ENCODE measurements around the gene DIPK1C.

The DIPK1C gene

GRCh38 chr18:74444104-74444503, 13.0 kb downstream of the DIPK1C start:
- Histone ChIP-seq H3K4ac (ENCODE audit: low read depth, low read length) (no peak overlapping the region), H3K23ac (ENCODE audit: low read length) (no peak overlapping the region), H3K27me3 (ENCODE audit: insufficient read depth, low read length) (no peaks in the 10 kb centered on the region), H2BK120ac (ENCODE audit: insufficient read depth, low read length, poor library complexity) (no peak overlapping the region), H3K4me3 (ENCODE audit: low read depth, low read length) (no peak overlapping the region), H3K79me2 (ENCODE audit: control insufficient read depth, insufficient read depth, low read length, poor library complexity) (no peaks in the 10 kb centered on the region), H2BK12ac (ENCODE audit: low read length) (no peak overlapping the region), H3K9me3 (ENCODE audit: insufficient read depth, low read depth, low read length) (peaks cover 5% of the 10 kb centered on the region), H3K36me3 (ENCODE audit: control insufficient read depth in 1 of 2, insufficient read depth in 2 of 2, low read length in 2 of 2) (no peaks in the 10 kb centered on the region), H4K12ac (ENCODE audit: low read depth, low read length) (no peak overlapping the region), H2AFZ (ENCODE audit: insufficient read depth, low read length, poor library complexity) (no peak overlapping the region), H3K9ac (ENCODE audit: low read length) (no peak overlapping the region), H3K4me2 (ENCODE audit: low read length) (no peak overlapping the region), H4K8ac (ENCODE audit: low read depth, low read length) (no peak overlapping the region), H2AK5ac (ENCODE audit: low read length) (no peak overlapping the region), H3K79me1 (ENCODE audit: low read length) (no peaks in the 10 kb centered on the region), H3K27ac (ENCODE audit: low read depth, low read length) (no peak overlapping the region), H4K91ac (ENCODE audit: low read depth, low read length) (no peak overlapping the region), H2BK5ac (ENCODE audit: low read depth, low read length, poor library complexity) (no peak overlapping the region), H3K4me1 (ENCODE audit: control insufficient read depth in 1 of 2, insufficient read depth in 2 of 2, low read length in 2 of 2) (no peaks in the 10 kb centered on the region), H3K18ac (ENCODE audit: low read length) (no peak overlapping the region), H3K14ac (ENCODE audit: low read length) (no peak overlapping the region)
- WGBS (ENCODE audit: extremely low coverage, insufficient coverage, insufficient read length) = no CpG with 5 or more reads among the region's 3 CpGs
- no peak for DNase-seq

- Histone ChIP-seq H3K18ac (ENCODE audit: low read length) (no peak overlapping the region), H3K79me2 (ENCODE audit: control insufficient read depth, insufficient read depth, low read length, poor library complexity) (no peaks in the 10 kb centered on the region), H2BK12ac (ENCODE audit: low read length) (no peak overlapping the region), H3K4me3 (ENCODE audit: low read depth, low read length) (no peak overlapping the region), H3K14ac (ENCODE audit: low read length) (no peak overlapping the region), H2BK120ac (ENCODE audit: insufficient read depth, low read length, poor library complexity) (no peak overlapping the region), H3K4me2 (ENCODE audit: low read length) (no peak overlapping the region), H3K4me1 (ENCODE audit: control insufficient read depth in 1 of 2, insufficient read depth in 2 of 2, low read length in 2 of 2) (no peaks in the 10 kb centered on the region), H3K4ac (ENCODE audit: low read depth, low read length) (no peak overlapping the region), H3K9ac (ENCODE audit: low read length) (peak overlapping the region; percentile 27), H2BK5ac (ENCODE audit: low read depth, low read length, poor library complexity) (no peak overlapping the region), H3K9me3 (ENCODE audit: insufficient read depth, low read depth, low read length) (no peaks in the 10 kb centered on the region), H3K27me3 (ENCODE audit: insufficient read depth, low read length) (no peaks in the 10 kb centered on the region), H4K12ac (ENCODE audit: low read depth, low read length) (no peak overlapping the region), H2AK5ac (ENCODE audit: low read length) (no peak overlapping the region), H3K23ac (ENCODE audit: low read length) (no peak overlapping the region), H3K36me3 (ENCODE audit: control insufficient read depth in 1 of 2, insufficient read depth in 2 of 2, low read length in 2 of 2) (no peaks in the 10 kb centered on the region), H3K79me1 (ENCODE audit: low read length) (no peaks in the 10 kb centered on the region), H3K27ac (ENCODE audit: low read depth, low read length) (no peak overlapping the region), H4K91ac (ENCODE audit: low read depth, low read length) (no peak overlapping the region), H4K8ac (ENCODE audit: low read depth, low read length) (no peak overlapping the region), H2AFZ (ENCODE audit: insufficient read depth, low read length, poor library complexity) (no peak overlapping the region)
- DNase-seq = no peak
- WGBS (ENCODE audit: extremely low coverage, insufficient coverage, insufficient read length) = no CpG with 5 or more reads among the region's 9 CpGs
Measured at GRCh38 chr18:74440808-74441427, 16.2 kb downstream of the DIPK1C start.

- Histone ChIP-seq H3K23ac (ENCODE audit: low read length) (no peak overlapping the region), H3K9me3 (ENCODE audit: insufficient read depth, low read depth, low read length) (no peaks in the 10 kb centered on the region), H3K79me2 (ENCODE audit: control insufficient read depth, insufficient read depth, low read length, poor library complexity) (no peaks in the 10 kb centered on the region), H2AFZ (ENCODE audit: insufficient read depth, low read length, poor library complexity) (no peak overlapping the region), H2AK5ac (ENCODE audit: low read length) (no peak overlapping the region), H4K12ac (ENCODE audit: low read depth, low read length) (no peak overlapping the region), H3K4me3 (ENCODE audit: low read depth, low read length) (no peak overlapping the region), H2BK120ac (ENCODE audit: insufficient read depth, low read length, poor library complexity) (no peak overlapping the region), H3K79me1 (ENCODE audit: low read length) (no peaks in the 10 kb centered on the region), H3K14ac (ENCODE audit: low read length) (no peak overlapping the region), H3K4ac (ENCODE audit: low read depth, low read length) (no peak overlapping the region), H3K27me3 (ENCODE audit: insufficient read depth, low read length) (no peaks in the 10 kb centered on the region), H4K8ac (ENCODE audit: low read depth, low read length) (no peak overlapping the region), H3K4me1 (ENCODE audit: control insufficient read depth in 1 of 2, insufficient read depth in 2 of 2, low read length in 2 of 2) (no peaks in the 10 kb centered on the region), H4K91ac (ENCODE audit: low read depth, low read length) (no peak overlapping the region), H3K36me3 (ENCODE audit: control insufficient read depth in 1 of 2, insufficient read depth in 2 of 2, low read length in 2 of 2) (no peaks in the 10 kb centered on the region), H2BK12ac (ENCODE audit: low read length) (no peak overlapping the region), H3K9ac (ENCODE audit: low read length) (no peak overlapping the region), H2BK5ac (ENCODE audit: low read depth, low read length, poor library complexity) (no peak overlapping the region), H3K4me2 (ENCODE audit: low read length) (no peak overlapping the region), H3K18ac (ENCODE audit: low read length) (no peak overlapping the region), H3K27ac (ENCODE audit: low read depth, low read length) (no peak overlapping the region)
- no CpG with 5 or more reads among the region's 6 CpGs for WGBS (ENCODE audit: extremely low coverage, insufficient coverage, insufficient read length)
- DNase-seq = no peak
Measured at GRCh38 chr18:74438091-74438490, 19.0 kb downstream of the DIPK1C start.

GRCh38 chr18:74436158-74436769, 20.8 kb downstream of the DIPK1C start:
- no peak overlapping the region for H3K18ac ChIP-seq (ENCODE audit: low read length)
- H4K8ac ChIP-seq (ENCODE audit: low read depth, low read length) = no peak overlapping the region
- no peak overlapping the region for H3K27ac ChIP-seq (ENCODE audit: low read depth, low read length)
- H3K27me3 ChIP-seq (ENCODE audit: insufficient read depth, low read length) = no peaks in the 10 kb centered on the region
- H4K12ac ChIP-seq (ENCODE audit: low read depth, low read length) = no peak overlapping the region
- no peak overlapping the region for H3K9ac ChIP-seq (ENCODE audit: low read length)
- no peaks in the 10 kb centered on the region for H3K79me2 ChIP-seq (ENCODE audit: control insufficient read depth, insufficient read depth, low read length, poor library complexity)
- no peak overlapping the region for H3K23ac ChIP-seq (ENCODE audit: low read length)
- H3K4me1 ChIP-seq (ENCODE audit: control insufficient read depth in 1 of 2, insufficient read depth in 2 of 2, low read length in 2 of 2) = peaks cover 0 to 1% of the 10 kb centered on the region in 2 experiments
- H2BK5ac ChIP-seq (ENCODE audit: low read depth, low read length, poor library complexity) = no peak overlapping the region
- H3K14ac ChIP-seq (ENCODE audit: low read length) = no peak overlapping the region
- H3K36me3 ChIP-seq (ENCODE audit: control insufficient read depth in 1 of 2, insufficient read depth in 2 of 2, low read length in 2 of 2) = no peaks in the 10 kb centered on the region
- no peak for DNase-seq
- no peak overlapping the region for H4K91ac ChIP-seq (ENCODE audit: low read depth, low read length)
- no peak overlapping the region for H3K4me2 ChIP-seq (ENCODE audit: low read length)
- no peak overlapping the region for H3K4ac ChIP-seq (ENCODE audit: low read depth, low read length)
- WGBS (ENCODE audit: extremely low coverage, insufficient coverage, insufficient read length) = no CpG with 5 or more reads among the region's 14 CpGs
- H3K79me1 ChIP-seq (ENCODE audit: low read length) = no peaks in the 10 kb centered on the region
- H2AK5ac ChIP-seq (ENCODE audit: low read length) = no peak overlapping the region
- no peak overlapping the region for H3K4me3 ChIP-seq (ENCODE audit: low read depth, low read length)
- H2BK120ac ChIP-seq (ENCODE audit: insufficient read depth, low read length, poor library complexity) = no peak overlapping the region
- no peak overlapping the region for H2AFZ ChIP-seq (ENCODE audit: insufficient read depth, low read length, poor library complexity)
- H2BK12ac ChIP-seq (ENCODE audit: low read length) = no peak overlapping the region
- no peaks in the 10 kb centered on the region for H3K9me3 ChIP-seq (ENCODE audit: insufficient read depth, low read depth, low read length)

All from trophoblast cell (in vitro differentiated cells and primary cell).